Spleen (tissue), 7 donors: ENCODE measurements around the gene IL1F10.

Experiments used
- POLR2A ChIP-seq, 3 donors: fragments of 450-650 bp; IDR thresholded peaks; one replicate each; pipeline ENCODE4 v1.5.1; 2017; ENCODE audit warnings: antibody characterized with exemption in 3 of 3, mild to moderate bottlenecking in 1 of 3
- POLR2AphosphoS5 ChIP-seq, 3 donors: sonication (generic); formaldehyde crosslinking; IDR thresholded peaks; one replicate each; pipeline ENCODE4 v1.5.1; 2017; ENCODE audit warnings: antibody characterized with exemption in 3 of 3
- TF ChIP-seq, protein P1 (sequence below), 11 experiments: fragments of 200-600 bp in 7 of 11; fragments of 450-650 bp in 4 of 11; sonication (generic) in 4 of 11; IDR thresholded peaks in 8 of 11; conservative IDR thresholded peaks in 3 of 11; 1 replicate in 7 of 11; 2 replicates in 4 of 11; pipeline versions ENCODE4 v1.4.0 to v1.8.0; 2016 to 2021; ENCODE audit warnings: antibody characterized with exemption in 11 of 11, inconsistent platforms in 4 of 11, mild to moderate bottlenecking in 1 of 11
- donor health status: DM: no; HTN: no; CAD: no; lungs with moderate emphysema.
- donor health status: DM: no; HTN: no; CAD: no.
- donor health status: DM: no; HTN: no; CAD: no.

- TF ChIP-seq, protein P1, sequence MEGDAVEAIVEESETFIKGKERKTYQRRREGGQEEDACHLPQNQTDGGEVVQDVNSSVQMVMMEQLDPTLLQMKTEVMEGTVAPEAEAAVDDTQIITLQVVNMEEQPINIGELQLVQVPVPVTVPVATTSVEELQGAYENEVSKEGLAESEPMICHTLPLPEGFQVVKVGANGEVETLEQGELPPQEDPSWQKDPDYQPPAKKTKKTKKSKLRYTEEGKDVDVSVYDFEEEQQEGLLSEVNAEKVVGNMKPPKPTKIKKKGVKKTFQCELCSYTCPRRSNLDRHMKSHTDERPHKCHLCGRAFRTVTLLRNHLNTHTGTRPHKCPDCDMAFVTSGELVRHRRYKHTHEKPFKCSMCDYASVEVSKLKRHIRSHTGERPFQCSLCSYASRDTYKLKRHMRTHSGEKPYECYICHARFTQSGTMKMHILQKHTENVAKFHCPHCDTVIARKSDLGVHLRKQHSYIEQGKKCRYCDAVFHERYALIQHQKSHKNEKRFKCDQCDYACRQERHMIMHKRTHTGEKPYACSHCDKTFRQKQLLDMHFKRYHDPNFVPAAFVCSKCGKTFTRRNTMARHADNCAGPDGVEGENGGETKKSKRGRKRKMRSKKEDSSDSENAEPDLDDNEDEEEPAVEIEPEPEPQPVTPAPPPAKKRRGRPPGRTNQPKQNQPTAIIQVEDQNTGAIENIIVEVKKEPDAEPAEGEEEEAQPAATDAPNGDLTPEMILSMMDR (IDR thresholded peaks at IDR 0.05 in 8 of 11, conservative IDR thresholded peaks at IDR 0.05 in 3 of 11) = no peak
- no peak for TF ChIP-seq POLR2AphosphoS5 (IDR thresholded peaks at IDR 0.05)
- no peak for TF ChIP-seq POLR2A (IDR thresholded peaks at IDR 0.05)
Measured at GRCh38 chr2:113111121-113111520, 43.4 kb downstream of the IL1F10 start.
